Adrenal gland (tissue), 12 donors: Measurements from ENCODE around the gene GHSR. TPM values are rescaled to one million over a fixed set of nuclear protein-coding genes. Genes with fewer than 3 reads are reported as not detected.

Experiments used
- DNase-seq, 7 donors: peaks; one replicate each; pipeline ENCODE4 v3.0.0-alpha.2; 2019 to 2020
- H3K27ac ChIP-seq, 5 donors: fragments of 200-600 bp; sonication (generic) in 4 of 5; 1 replicate in 3 of 5; 2 replicates in 2 of 5; pipeline versions ENCODE4 v1.5.1 to v1.8.0; 2016 to 2020; ENCODE audit warnings: mild to moderate bottlenecking in 1 of 5
- H3K27me3 ChIP-seq: fragments of 200-600 bp; 2 replicates; pipeline ENCODE4 v1.8.0; 2021
- H3K36me3 ChIP-seq, 2 donors: fragments of 200-600 bp; replicated peaks in 1 of 2; 1 replicate in 1 of 2; 2 replicates in 1 of 2; pipeline versions ENCODE4 v1.5.1 to v1.8.0; 2018 to 2022
- H3K4me1 ChIP-seq, 2 donors: fragments of 200-600 bp; replicated peaks in 1 of 2; 1 replicate in 1 of 2; 2 replicates in 1 of 2; pipeline versions ENCODE4 v1.5.1 to v1.8.0; 2018 to 2021
- H3K4me3 ChIP-seq, 4 donors: fragments of 200-600 bp; sonication (generic) in 3 of 4; one replicate each; pipeline ENCODE4 v1.5.1; 2016 to 2018
- H3K9me3 ChIP-seq, 3 donors: fragments of 200-600 bp; sonication (generic) in 1 of 3; replicated peaks in 1 of 3; 1 replicate in 2 of 3; 2 replicates in 1 of 3; pipeline versions ENCODE4 v1.5.1 to v1.8.0; 2016 to 2021
- POLR2A ChIP-seq, 2 donors: fragments of 450-650 bp; IDR thresholded peaks; one replicate each; pipeline ENCODE4 v1.6.1; 2017; ENCODE audit warnings: antibody characterized with exemption in 2 of 2, mild to moderate bottlenecking in 2 of 2, moderate library complexity in 1 of 2
- WGBS, 4 donors: extraction: QIAGEN DNeasy Blood & Tissue Kit in 2 of 4; methylation state at CpG; one replicate each; pipeline versions ENCODE4 v1.1.5 to v1.1.7; 2013 to 2017; 5-methylcytosine and 5-hydroxymethylcytosine counted together
- intact Hi-C, 2 donors: fragments of 100-400 bp; cut with DNase I; formaldehyde crosslinking; loops; one replicate each; pipeline versions ENCODE4 v1.14.1 to v1.15.0; 2022 to 2023
- polyA plus RNA-seq, 3 donors: library from polyadenylated mRNA; stranded (reverse); fragments of 200-250 nt in 2 of 3; fragments of 350-450 nt in 1 of 3; fragmentation: Illumina TruSeq in 1 of 3; extraction: RNeasy Lipid Tissue Mini Kit (QIAGEN cat#74804) in 1 of 3; gene quantifications; one replicate each; pipeline ENCODE4 v1.2.3, GENCODE V29; 2013 to 2014
- total RNA-seq, 9 donors: library from RNA; depleted of rRNA in 4 of 9; stranded (reverse); fragments of >200 nt in 4 of 9; fragments of 120-200 nt in 1 of 9; fragmentation: NEBNext Ultra II Directional in 1 of 9; extraction: Animal tissue kit (Norgen Biotek cat#: 25700) in 1 of 9; gene quantifications; one replicate each; pipeline versions ENCODE4 v1.1.0 to v1.2.4, GENCODE V29; 2013 to 2023
- TF ChIP-seq, protein P1 (sequence below), 6 experiments: fragments of 450-650 bp in 4 of 6; fragments of 200-600 bp in 2 of 6; sonication (generic) in 1 of 6; IDR thresholded peaks; 1 replicate in 5 of 6; 2 replicates in 1 of 6; pipeline versions ENCODE4 v1.5.1 to v1.8.0; 2016 to 2021; ENCODE audit warnings: antibody characterized with exemption in 6 of 6, mild to moderate bottlenecking in 2 of 6, moderate library complexity in 1 of 6
- donor health status: healthy with polysubstance abuse.
- donor health status: Bipolar disorder and iron deficiency.
- donor health status: DM: yes; HTN: yes; CAD: no.
- donor health status: DM: no; HTN: no; CAD: no.
- donor health status: DM: no; HTN: no; CAD: no.
- donor health status: DM: yes; HTN: yes; CAD: no.

GHSR gene
- total and polyA plus RNA-seq, 12 donors, result 0.24 to 1.8 (median 0.31) TPM; not detected in 8

- Histone ChIP-seq H3K4me3 (no peak overlapping the region), H3K4me1 (no peaks in the 10 kb centered on the region), H3K27me3 (no peaks in the 10 kb centered on the region), H3K27ac (no peak overlapping the region), H3K9me3 (no peaks in the 10 kb centered on the region), H3K36me3 (no peaks in the 10 kb centered on the region)
- intact Hi-C loops, result no loop called here
- no peak for DNase-seq
- 90 to 95% (median 94%) methylated on average over 4 to 6 of the region's 6 CpGs for WGBS, 4 donors
- TF ChIP-seq, protein P1, sequence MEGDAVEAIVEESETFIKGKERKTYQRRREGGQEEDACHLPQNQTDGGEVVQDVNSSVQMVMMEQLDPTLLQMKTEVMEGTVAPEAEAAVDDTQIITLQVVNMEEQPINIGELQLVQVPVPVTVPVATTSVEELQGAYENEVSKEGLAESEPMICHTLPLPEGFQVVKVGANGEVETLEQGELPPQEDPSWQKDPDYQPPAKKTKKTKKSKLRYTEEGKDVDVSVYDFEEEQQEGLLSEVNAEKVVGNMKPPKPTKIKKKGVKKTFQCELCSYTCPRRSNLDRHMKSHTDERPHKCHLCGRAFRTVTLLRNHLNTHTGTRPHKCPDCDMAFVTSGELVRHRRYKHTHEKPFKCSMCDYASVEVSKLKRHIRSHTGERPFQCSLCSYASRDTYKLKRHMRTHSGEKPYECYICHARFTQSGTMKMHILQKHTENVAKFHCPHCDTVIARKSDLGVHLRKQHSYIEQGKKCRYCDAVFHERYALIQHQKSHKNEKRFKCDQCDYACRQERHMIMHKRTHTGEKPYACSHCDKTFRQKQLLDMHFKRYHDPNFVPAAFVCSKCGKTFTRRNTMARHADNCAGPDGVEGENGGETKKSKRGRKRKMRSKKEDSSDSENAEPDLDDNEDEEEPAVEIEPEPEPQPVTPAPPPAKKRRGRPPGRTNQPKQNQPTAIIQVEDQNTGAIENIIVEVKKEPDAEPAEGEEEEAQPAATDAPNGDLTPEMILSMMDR (IDR thresholded peaks at IDR 0.05), result no peak
These were observed 36.7 kb downstream of the GHSR start for GRCh38 chr3:172411478-172411947.

DNA sequence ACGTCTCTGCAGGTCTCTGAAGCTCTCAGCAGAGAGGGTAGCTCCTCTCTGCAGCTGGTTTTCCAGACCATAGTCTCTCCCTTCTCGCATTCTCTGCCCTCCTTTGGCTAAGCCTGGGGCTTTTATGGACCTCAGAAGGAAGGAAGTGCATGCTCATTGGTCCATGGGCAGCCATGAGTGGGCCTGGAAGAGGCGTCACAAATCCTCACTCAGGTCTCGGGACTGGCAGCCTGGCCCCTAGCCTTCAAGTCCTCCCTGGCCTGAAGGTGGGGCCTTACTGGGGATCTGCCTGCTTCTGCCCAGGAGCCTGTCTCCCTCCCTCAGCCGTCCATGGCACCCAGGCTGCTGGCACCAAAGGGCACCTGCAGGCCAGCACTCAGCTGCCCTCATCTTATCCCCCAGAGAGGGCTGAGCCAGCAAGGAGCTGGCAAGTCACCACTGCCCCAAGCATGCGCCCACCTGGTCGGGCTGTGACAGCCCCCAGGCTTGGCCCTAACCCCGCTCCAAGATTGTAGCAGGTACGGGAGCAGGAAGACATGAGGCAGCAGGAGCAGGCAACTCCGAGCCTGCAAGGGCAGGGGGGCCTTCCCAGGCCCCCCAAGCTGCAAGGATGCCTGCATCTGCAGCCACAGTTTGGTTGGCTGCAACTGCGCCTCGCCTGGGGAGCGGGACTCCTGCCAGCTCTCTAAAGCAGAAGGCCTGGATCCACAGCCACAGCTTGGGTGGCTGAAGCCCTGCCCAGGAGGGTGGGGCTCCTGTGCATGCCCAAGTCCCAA is 37.4 kb downstream of the GHSR start:
- no peak for DNase-seq
- Histone ChIP-seq H3K4me1 (no peaks in the 10 kb centered on the region), H3K9me3 (no peaks in the 10 kb centered on the region), H3K27ac (no peak overlapping the region), H3K27me3 (no peaks in the 10 kb centered on the region), H3K4me3 (no peak overlapping the region), H3K36me3 (no peaks in the 10 kb centered on the region)
- WGBS, 4 donors, result 65 to 90% (median 85%) methylated on average over 5 to 13 of the region's 13 CpGs
- intact Hi-C loops, result no loop called here
- TF ChIP-seq, protein P1 (IDR thresholded peaks at IDR 0.05), result no peak
- TF ChIP-seq POLR2A (IDR thresholded peaks at IDR 0.05), result no peak

DNA sequence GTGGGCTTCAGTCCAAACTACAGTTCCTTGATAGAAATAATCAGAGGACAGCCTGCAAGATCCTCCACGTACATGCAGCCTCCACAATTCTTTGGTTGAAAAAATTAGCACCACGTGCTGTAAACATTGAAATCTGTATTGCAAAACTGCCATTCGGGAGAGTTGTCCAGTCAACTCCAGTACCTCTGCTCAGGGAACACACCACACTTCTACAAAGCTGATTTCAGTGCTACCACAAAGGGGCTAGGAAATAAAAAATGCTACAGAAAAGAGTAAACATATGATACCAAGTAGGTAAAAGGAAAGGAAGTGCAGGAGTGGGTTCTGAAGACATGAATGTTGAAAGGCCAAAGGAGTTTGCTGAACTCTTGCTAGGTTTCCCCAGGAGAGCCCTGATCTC is 40.4 kb downstream of the GHSR start:
- no peak overlapping the region for H3K4me3 ChIP-seq
- H3K27me3 ChIP-seq, result no peaks in the 10 kb centered on the region
- intact Hi-C loops, result no loop called here
- H3K9me3 ChIP-seq, result no peaks in the 10 kb centered on the region
- no peaks in the 10 kb centered on the region for H3K36me3 ChIP-seq
- no peak overlapping the region for H3K27ac ChIP-seq
- no peak for TF ChIP-seq POLR2A (IDR thresholded peaks at IDR 0.05)
- TF ChIP-seq, protein P1 (IDR thresholded peaks at IDR 0.05), result no peak
- WGBS, 4 donors, result 79 to 88% (median 83%) methylated on average over 3 of the region's 3 CpGs
- no peaks in the 10 kb centered on the region for H3K4me1 ChIP-seq
- DNase-seq, result no peak

DNA sequence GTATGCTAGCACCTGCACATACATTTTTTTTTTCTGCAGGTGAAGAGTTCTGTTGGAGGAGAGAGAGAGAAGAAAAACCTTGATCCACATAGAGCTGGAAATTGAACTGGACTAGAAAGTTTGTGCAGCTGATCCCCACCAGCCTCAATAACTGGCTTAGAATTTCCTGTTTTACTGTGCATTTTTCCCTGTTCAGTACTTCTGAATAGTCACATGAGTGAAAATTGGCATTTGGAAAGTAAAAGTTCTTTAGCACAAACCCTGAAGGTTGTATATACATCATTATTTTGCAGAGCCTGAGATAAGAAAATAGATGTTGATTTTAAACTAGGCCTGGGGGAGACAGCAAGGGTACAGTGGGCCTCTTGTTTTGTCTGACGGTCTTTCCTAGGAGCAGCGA is 42.3 kb downstream of the GHSR start:
- no peaks in the 10 kb centered on the region for H3K36me3 ChIP-seq
- no peaks in the 10 kb centered on the region for H3K27me3 ChIP-seq
- WGBS, 4 donors, result 79 to 93% (median 87%) methylated on average over 2 of the region's 2 CpGs
- no peak for DNase-seq
- no peak overlapping the region for H3K27ac ChIP-seq
- TF ChIP-seq, protein P1 (IDR thresholded peaks at IDR 0.05), result no peak
- TF ChIP-seq POLR2A (IDR thresholded peaks at IDR 0.05), result no peak
- H3K4me1 ChIP-seq, result no peaks in the 10 kb centered on the region
- intact Hi-C loops, result no loop called here
- H3K4me3 ChIP-seq, result no peak overlapping the region
- no peaks in the 10 kb centered on the region for H3K9me3 ChIP-seq
